C4-2B (cell line): ENCODE data around the gene QSOX1.

Experiments used
- H3K27ac ChIP-seq: fragments of 450-650 bp; 2 replicates; pipeline ENCODE4 v1.5.1; 2017
- CTCF ChIP-seq: fragments of 450-650 bp; conservative IDR thresholded peaks from 2 replicates; pipeline ENCODE4 v1.5.1; 2017; ENCODE audit warnings: mild to moderate bottlenecking
- ZFX ChIP-seq: fragments of 450-650 bp; IDR thresholded peaks from 2 replicates; pipeline ENCODE4 v1.6.1; 2017

Gene QSOX1

GRCh38 chr1:180250499-180250770 lies 95.8 kb downstream of the QSOX1 start:
- no peak overlapping the region for H3K27ac ChIP-seq
- TF ChIP-seq ZFX (no peak), CTCF (no peak)

DNA sequence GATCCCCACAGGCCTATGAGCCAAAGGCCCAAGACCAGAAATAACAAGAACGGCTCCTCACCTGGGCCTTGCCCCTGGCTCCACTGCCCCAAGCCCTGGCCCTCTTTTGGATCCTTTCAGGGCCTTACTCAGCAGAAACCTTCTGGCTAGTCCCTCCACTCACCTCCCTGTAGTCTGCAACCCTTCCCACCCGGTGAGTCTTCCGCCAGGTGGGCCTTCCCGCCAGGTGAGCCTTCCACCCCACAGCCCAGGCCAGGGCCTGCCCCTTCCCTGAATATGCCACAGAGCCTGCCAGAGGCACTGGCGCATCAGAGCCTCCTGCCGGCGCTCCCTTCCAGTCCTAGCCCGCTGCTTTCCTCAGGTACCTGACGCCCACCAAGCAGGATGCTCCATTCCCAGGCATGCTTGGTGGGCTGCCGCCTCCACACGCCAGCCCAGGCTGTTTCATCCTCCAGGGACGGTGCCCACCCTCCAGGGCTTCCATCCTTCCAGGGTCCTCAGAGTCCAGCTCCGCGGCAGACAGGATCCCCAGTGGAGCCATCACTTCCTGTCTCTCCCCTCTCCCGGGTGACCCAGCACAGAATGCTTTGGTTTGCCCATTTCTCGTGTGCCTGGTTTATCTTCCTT lies 96.3 kb downstream of the QSOX1 start:
- TF ChIP-seq CTCF = no peak
- no peak for TF ChIP-seq ZFX
- no peak overlapping the region for H3K27ac ChIP-seq

GRCh38 chr1:180251526-180252305 lies 97.0 kb downstream of the QSOX1 start:
- TF ChIP-seq CTCF = no peak
- TF ChIP-seq ZFX = no peak
- H3K27ac ChIP-seq = no peak overlapping the region

DNA sequence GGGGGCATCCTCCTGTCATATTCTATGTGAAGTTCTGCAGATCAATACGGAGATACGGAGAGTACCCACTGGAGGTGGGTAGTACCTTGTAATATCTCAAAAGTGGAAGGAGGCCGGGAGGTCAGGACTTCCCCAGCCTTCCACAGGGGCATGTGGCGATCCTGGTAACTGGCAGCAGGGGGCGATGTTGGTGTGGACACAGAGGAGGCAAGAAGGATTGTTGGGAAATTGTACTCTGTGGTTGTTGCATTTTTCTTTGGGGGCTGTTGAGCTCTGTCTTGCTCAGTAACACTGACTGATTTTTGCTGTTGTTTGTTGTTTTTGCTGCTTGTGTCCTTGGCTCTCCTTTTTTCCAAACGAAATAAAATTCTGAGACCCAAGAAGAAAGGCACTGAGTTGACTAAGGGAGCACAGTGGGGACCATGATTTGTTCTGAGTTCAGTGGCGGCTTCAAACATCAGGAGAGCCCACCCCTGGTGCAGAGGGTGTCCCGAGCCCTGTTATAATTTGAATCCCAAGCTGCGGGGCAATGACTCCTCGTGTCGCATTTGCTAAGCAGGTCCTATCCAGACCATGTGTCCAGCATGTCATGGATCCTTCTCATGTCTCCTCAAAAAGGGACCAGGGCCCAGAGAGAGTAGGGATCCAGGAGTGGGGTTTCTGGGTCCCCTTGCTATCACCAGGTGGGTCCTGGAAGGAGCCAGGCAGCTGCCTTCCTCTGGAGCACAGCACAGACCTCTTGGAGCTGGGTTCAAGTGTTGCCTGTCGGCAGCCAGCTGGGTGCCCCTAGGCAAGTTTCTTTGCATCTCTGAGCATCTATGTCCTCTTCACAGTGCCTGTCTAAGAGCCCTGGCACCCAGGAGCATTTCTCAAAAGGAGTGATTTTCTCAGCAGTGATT lies 98.2 kb downstream of the QSOX1 start:
- TF ChIP-seq CTCF (peak; percentile 95), ZFX (no peak)
- H3K27ac ChIP-seq = no peak overlapping the region
